HG02840 (cell line): ENCODE data around the gene MEGF6.

ENCODE experiments used
- ATAC-seq: cut with Tn5 transposase; IDR thresholded peaks from one replicate; pipeline ENCODE4 v1.9.1; 2021; ENCODE audit warnings: mild to moderate bottlenecking, moderate library complexity, moderate number of reproducible peaks; ENCODE audit not compliant: unreplicated experiment, low FRiP score

Gene MEGF6, protein sequence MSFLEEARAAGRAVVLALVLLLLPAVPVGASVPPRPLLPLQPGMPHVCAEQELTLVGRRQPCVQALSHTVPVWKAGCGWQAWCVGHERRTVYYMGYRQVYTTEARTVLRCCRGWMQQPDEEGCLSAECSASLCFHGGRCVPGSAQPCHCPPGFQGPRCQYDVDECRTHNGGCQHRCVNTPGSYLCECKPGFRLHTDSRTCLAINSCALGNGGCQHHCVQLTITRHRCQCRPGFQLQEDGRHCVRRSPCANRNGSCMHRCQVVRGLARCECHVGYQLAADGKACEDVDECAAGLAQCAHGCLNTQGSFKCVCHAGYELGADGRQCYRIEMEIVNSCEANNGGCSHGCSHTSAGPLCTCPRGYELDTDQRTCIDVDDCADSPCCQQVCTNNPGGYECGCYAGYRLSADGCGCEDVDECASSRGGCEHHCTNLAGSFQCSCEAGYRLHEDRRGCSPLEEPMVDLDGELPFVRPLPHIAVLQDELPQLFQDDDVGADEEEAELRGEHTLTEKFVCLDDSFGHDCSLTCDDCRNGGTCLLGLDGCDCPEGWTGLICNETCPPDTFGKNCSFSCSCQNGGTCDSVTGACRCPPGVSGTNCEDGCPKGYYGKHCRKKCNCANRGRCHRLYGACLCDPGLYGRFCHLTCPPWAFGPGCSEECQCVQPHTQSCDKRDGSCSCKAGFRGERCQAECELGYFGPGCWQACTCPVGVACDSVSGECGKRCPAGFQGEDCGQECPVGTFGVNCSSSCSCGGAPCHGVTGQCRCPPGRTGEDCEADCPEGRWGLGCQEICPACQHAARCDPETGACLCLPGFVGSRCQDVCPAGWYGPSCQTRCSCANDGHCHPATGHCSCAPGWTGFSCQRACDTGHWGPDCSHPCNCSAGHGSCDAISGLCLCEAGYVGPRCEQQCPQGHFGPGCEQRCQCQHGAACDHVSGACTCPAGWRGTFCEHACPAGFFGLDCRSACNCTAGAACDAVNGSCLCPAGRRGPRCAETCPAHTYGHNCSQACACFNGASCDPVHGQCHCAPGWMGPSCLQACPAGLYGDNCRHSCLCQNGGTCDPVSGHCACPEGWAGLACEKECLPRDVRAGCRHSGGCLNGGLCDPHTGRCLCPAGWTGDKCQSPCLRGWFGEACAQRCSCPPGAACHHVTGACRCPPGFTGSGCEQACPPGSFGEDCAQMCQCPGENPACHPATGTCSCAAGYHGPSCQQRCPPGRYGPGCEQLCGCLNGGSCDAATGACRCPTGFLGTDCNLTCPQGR (N-terminal part only)

DNA sequence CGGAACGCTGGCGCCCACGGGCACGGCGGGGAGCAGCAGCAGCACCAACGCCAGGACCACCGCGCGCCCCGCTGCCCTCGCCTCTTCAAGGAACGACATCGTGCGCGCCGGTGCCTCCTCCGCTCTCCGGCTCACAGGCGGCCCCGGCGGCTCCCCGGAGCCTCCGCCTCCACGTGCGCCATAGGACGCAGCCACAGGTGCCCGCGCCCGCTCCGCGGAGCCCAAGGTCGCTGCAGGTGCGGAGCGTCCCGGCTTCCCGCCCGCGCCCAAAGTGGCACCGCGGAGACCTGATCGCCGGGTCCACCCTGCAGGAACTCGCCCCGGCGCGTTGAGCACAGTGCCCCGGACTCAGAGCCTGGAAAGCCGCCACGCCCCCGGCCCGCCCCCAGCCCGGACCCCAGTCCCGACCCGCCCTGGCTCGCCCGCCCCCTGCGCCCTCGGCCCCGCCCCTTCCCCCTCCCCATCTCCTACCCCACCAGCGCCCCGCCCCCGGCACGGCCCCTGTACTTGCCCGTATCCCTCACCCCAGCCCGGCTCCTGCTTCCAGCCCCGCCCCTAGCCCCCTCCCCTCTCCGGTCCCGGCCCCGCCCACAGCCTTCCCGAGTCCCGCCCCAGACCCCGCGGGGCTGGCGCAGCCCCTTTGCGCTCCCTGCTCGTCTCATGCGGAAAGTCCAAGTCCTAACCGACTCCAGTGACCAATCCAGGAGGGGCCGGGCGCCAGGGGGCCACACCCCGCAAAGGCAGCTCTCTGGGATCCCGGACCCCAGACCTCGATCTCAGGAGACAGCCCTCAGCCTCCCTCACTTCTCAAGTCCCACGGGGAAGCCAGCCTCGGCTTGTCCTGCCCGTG, at the start of gene MEGF6:
Gene MEGF6, minus strand, starts transcription at position 339 of the 850 bp plus-strand sequence. Its CDS starts 240 bp downstream, at position 99.
- ATAC-seq = no peak

DNA sequence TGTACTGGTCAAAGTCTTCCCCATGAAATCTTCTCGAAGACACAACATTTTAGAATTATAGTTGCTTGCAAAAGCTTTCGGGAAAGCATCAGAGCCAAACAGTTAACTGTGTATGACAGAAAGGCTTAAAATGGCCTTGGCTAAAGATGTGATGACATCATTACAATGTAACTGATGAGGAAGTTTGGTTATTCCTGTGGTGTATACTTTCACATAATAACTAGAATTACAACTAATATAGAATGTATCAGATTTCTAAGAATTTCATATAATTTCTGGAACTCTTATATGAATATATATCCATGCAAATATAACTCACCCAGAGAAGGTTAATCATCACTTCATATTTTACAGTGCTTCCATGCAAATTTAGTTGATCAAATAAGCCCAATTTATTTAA, 49.4 kb upstream of the MEGF6 start:
- ATAC-seq = no peak

DNA sequence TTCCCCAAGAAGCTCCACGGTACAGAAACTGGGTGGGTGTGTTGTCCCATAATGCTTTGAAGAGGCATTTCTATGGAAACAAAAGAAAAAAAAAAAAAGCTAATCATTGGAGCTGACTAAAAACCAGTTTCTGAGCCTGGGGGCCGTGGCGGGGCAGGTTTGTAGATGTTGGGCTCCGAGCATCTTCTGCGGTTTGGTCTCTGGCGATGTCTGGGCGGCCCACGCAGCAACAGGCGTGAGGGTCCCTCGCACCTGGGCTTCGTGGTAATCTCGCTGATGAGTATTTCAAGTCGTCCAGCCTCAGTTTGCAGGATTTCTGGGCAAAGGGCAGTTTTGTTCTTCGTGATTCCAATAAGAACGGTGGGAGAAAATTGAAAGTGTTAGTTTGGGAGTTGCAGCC, 47.8 kb upstream of the MEGF6 start:
- ATAC-seq = no peak

DNA sequence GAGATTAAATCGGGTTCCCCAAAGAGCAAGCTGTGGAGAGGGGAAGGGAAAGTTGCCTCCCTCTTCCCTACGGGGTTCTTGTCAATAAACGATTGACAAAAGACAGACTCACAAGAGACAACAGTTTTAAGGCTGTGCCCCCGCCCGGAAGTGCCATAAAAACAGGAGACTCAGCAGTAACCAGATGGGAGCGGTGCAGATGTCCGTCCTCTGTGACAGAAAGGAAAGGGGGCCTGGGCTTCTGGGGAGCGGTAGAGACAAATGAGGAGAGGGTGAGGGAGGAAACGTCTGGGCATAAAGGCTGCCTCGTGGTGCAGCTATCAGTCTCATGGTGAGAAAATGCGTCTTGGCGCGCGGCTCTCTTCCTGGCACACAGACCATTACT, 46.9 kb upstream of the MEGF6 start:
- no peak for ATAC-seq

DNA sequence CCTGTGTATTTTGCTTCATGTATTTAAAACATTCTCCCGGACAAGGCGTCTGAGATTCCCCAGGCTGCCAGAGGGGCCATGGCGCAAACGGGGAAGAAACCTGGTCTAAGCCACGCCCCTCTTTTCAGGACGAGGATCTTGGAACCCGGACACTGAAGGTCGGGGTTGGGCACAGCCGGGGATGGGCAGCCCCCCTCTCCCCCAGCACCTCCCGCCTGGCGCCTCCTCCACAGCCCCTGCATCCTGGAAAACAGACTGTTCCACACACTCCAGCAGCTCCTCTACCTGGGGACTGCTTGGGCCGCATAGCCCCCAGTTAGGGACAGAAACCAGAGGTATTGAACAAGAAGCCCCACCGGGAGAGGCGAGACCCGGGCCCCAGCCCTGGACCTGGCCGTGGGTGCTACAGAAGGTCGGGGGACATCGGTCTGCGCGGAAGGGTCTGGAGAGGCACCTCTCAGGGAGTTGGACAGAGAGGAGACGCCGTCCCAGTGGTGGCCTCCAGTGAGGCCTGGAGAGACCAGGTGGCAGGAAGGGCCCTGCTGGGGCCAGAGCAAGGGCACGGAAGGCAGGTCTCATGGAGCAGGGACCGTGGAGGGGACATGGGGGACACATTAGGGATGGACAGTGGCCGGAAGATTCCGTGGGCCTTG, 46.4 kb upstream of the MEGF6 start:
- ATAC-seq = no peak

DNA sequence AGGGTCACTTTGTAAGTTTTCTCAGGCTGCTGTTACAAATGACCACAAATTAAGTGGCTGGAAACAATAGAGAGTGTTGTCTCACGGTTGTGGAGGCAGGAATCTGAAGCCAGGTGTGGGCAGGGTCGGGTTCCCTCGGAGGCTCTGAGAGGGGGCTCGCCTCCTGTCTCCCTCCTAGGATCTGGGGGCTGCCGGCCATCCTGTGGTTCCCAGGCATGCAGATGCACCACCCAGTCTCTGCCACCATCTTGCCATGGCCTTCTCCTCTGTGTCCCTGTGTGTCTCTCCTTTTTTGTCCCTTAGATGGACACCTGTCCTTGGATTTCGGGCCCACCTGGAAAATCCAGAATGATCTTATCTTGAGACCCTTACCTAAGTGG, 45.8 kb upstream of the MEGF6 start:
- peak; percentile 12 for ATAC-seq

DNA sequence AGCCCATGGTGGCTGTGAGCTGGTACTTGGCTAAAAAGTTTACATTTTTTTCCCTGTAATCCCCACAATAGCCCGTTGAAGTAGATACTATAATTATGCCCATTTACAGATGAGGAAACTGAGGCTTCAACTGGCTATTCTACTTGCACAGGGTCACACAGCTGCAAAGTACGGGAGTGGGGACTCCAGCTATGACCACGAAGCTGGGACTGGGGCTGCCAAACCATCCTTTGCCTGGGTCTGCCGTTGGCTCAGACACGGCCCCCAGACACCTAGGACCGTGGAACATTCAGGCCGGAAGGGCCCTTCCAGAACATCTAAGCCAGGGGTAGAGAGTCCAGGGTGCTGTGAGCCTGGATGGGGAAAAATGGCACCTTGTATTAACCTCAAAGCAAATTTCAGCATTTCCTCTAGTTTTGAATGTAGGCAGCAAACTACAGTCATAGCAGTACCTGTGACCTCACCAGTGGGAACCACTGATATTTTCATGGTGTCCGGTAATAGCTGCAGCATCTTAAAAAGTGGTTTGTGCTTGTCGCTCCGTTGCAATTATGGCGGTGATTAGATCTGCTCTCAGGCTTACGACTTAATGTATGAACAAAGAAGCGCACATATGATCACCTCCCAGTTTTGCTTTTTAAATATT, 45.3 kb upstream of the MEGF6 start:
- ATAC-seq = peak; percentile 45

DNA sequence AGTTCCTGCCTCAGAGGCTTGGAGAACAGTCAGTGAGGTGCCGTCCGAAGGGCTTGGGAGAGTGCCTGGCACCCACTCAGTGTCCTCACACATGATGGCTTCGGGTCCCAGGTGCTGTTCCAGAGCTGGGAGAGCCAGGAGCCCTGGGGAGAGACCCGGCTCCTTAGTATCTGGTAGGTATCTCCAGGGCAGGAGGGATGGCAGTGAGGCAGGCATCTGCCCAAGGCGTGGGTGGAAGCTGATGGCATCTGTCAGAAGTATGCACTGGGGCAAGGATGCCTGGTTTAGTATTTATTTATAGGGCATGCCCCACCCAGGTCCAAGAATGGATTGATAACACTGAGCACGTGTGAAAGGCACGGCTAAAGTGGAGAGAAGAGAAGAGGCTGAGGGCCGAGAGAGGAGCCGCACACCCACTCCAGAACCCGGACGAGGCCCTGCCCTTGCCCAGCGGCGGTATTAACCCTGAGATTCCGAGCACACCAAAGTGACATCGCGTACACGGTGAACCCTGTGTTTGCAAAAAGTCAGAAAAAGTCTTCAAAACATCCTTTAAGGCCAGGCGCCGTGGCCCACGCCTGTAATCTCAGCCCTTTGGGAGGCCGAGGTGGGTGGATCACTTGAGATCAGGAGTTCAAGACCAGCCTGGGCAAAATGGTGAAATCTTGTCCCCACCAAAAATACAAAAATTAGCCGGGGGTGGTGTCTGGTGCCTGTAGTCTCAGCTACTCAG, 43.4 kb upstream of the MEGF6 start:
- no peak for ATAC-seq

DNA sequence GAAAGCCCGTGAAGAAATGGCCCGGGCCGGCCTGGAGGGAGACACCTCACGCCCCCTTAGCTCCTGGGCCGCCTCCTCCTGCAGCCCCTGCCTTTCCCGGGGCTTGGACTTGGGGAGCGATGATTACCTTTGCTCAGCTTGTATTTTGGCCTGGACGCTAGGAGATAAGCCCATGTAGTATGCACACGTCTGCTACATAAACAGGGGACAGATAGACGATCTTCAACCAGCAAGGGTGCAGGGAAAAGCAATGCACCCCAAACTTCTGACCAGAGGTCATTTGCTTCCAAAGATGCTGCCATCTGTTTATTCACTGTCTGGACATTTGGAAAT, 41.9 kb upstream of the MEGF6 start:
- ATAC-seq = no peak

DNA sequence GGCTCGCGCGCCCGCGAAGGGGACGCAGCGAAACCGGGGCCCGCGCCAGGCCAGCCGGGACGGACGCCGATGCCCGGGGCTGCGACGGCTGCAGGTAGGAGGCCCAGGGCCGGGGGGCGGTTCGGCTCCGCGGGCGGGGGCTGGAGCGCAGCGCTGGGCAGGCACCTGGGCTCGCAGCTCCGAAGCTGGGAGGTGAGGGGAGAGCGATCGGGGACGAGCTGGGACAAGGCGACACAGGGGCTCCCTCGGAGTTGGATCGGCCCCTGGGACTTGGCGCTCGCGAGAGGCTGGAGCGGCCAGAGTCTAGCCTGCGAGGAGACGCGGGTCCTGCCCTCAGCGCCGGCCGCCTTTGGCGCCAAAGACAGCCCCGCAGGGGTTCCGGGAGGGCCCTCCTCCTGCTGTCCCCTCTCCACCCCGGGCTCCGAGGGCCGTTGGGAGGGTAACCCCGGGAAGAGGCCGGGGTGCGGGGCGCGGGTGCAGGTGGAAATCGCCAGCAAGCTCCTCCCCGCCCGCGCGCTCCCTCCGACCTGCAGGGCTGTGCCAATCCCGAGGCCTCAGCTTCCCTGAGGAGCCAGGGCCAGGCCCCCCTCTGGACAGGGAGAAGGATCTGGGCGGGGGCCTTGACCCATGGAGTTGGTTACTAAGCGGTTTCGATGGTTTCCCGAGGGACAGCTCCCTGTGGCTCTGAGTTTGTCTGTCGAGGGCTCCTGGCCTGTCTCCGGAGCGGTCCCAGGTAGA, 41.4 kb upstream of the MEGF6 start:
- ATAC-seq = no peak

DNA sequence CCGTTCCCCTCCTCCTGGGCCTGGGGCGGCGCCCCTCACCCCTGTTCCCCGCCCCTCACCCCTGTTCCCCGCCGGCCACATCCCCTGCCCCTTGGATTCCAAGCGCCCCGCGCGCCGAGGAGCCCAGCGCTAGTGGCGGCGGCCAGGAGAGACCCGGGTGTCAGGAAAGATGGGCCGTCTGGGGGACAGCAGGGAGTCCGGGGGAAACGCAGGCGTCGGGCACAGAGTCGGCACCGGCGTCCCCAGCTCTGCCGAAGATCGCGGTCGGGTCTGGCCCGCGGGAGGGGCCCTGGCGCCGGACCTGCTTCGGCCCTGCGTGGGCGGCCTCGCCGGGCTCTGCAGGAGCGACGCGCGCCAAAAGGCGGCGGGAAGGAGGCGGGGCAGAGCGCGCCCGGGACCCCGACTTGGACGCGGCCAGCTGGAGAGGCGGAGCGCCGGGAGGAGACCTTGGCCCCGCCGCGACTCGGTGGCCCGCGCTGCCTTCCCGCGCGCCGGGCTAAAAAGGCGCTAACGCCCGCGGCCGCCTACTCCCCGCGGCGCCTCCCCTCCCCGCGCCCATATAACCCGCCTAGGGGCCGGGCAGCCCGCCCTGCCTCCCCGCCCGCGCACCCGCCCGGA, 40.7 kb upstream of the MEGF6 start, which contains the start of gene TP73:
Gene TP73, plus strand, starts transcription at position 587 of the 618 bp plus-strand sequence. CDS start 29,850 bp downstream, outside the sequence.
- no peak for ATAC-seq

DNA sequence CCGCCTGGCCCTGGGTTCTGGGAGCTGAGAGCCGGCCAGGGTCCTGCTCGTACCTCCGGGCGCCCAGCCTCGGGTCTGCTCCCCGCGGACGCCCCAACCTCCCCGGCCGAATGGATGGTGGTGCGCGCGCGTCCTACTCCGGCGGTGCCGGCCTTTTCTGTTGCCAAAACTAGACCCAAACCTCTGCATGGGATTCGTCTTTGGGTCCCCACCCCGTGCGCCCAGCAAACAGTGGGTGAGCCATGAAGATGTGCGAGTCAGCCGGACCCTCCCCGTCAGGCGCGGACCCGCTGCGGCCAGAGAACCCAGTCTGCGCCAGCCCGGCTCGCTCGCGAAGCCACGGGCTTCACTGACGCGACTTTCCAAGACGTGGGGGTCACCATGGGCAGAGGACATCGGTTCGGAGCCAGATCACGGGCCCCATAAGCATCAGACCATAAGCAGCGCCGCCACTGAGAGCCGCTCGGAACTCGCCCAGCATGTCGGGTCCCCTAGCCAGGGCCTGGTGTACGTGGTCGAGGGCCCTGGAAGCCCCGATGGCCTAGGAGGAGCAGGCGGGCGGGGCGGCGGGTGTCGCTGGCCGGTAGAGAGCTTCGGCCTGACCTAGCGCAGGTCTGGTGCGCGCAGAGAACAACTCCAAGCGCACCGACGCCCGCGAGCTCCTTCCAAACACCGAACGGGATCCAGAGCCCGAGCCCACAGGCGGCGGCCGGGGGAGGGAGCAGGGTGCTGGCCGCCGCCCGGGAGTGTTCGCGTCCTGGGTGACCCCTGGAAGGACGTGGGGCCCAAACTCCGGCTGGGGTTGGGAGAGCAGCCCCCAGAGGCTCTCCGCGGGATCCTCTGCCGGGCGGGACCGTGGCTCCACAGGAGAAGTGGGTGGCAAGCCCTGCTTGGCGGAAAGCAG, 40.0 kb upstream of the MEGF6 start:
- ATAC-seq = no peak

DNA sequence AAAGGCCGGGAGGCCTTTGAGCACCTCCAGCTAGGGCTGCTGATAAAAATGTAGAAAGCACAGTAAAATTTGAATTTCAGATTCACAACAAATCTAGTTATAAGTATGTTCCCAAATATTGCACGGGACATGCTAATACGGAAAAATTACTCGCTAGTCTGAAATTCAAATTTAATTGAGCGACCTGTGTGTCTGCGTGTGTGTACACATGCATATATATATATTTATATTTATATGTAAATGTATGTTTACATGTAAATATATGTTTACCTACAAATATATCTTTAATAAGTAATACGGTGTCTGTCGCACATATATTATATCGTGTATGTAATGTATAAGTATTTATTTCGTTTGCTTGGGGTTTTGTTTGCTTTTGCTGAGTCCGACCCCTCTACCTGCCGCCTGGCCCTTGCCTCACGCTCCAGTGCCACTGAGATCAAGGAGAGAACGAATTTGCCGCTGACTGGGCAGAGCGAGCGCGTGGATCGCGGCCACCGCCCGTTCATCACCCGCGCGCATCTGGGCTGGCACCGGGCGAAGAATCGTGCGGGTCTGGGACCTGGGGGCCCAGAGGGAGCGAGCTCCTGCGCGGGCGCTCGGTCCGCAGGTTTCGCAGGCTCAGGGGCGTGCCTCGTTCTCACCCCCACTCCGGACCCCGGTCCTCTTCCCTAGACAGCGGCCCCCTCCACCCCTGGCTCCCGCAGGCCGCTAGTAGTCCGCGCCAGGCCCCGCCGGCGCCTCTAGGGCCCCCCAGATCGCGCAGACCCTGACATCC, 39.1 kb upstream of the MEGF6 start:
- ATAC-seq = no peak

DNA sequence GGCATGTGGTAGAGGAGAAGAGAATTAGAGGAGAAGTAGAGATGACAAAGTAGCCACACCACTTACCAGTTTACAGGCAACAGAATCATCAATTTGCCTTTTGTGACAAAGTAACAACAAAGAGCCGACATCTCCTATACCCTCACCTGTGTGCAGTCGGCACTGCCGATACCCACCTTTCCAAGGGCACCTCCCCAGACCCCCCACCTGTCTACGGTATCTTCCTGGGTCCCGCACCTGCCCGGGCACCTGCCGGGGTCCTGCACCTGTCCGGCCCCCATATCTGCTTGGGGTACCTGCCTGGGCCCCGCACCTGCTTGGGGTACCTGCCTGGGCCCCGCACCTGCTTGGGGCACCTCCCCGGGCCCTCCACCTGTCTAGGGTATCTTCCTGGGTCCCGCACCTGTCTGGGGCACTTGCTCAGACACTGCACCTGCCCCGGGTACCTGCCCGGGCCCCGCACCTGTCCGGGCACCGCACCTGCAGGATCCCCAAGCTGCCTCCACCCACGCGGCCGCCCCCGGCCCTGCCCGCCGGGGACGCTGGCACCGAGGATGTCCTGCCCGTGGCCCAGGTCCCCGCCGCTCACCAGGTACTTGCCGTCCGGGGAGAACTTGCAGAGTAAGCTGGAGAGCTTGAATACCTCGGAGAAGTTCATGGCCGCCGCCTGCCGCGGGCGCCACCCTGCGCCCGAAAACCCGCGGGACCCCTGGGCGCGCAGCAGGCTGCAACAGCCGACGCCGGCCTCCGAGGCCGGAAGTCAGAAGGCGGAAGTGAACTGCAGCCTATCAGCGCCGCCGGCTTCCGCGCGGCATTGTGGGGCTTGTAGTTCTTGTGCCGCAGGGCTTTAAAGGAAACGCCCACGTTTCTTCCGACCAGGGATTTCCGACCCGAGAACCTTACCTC, 38.3 kb upstream of the MEGF6 start, which contains the start of gene WRAP73:
Gene WRAP73, minus strand, starts transcription at position 762 of the 906 bp plus-strand sequence. Its CDS starts 104 bp downstream, at position 658.
- ATAC-seq = peak; percentile 85
